Hepatocyte (in vitro differentiated cells): ENCODE results near the gene FASTK.

Source experiments
- CTCF ChIP-seq: fragments of 200-600 bp; sonication (generic); IDR thresholded peaks from 2 replicates; pipeline ENCODE4 v1.5.1; 2016; ENCODE audit warnings: antibody characterized with exemption, mild to moderate bottlenecking; ENCODE audit not compliant: poor library complexity
- EZH2 ChIP-seq: fragments of 200-600 bp; sonication (generic); IDR thresholded peaks from 2 replicates; pipeline ENCODE4 v1.6.1; 2016; ENCODE audit warnings: antibody characterized with exemption, mild to moderate bottlenecking, borderline replicate concordance

- TF ChIP-seq CTCF (no peak), EZH2 (no peak)
Observed at GRCh38 chr7:151117565-151117964, 37.0 kb upstream of the FASTK start.
